Left cardiac atrium (tissue), 4 donors: ENCODE data around the gene FBXO44. TPM values are rescaled to one million over a fixed set of nuclear protein-coding genes. Genes with fewer than 3 reads are reported as not detected.

Source experiments
- ATAC-seq, 2 donors: fragments of 200-7000 bp; cut with Tn5 transposase; one replicate each; pipeline ENCODE4 v1.9.1; 2020; ENCODE audit warnings: mild to moderate bottlenecking in 2 of 2, moderate library complexity in 2 of 2
- DNase-seq: peaks from one replicate; pipeline ENCODE4 v3.0.0-alpha.2; 2020
- intact Hi-C, 2 donors: fragments of 100-400 bp; cut with DNase I; formaldehyde crosslinking; loops; one replicate each; pipeline versions ENCODE4 v1.14.1 to v1.15.1; 2022 to 2023
- total RNA-seq, 2 donors: library from RNA; stranded (reverse); fragmentation: NEBNext Ultra II Directional; extraction: Animal tissue kit (Norgen Biotek cat#: 25700); gene quantifications; one replicate each; pipeline ENCODE4 v1.2.1, GENCODE V29; 2021
- donor health status: DM: no; HTN: yes; CAD: no.
- donor health status: DM: no; HTN: yes; CAD: no; lungs with severe emphysema.
- donor health status: DM: yes; HTN: yes; CAD: no.
- donor health status: Dilated cardiomyopathy.

The FBXO44 gene
- total RNA-seq, 2 donors from 2014 or later = 18.7 to 22.3 TPM

GRCh38 chr1:11700601-11701467 lies 46.2 kb downstream of the FBXO44 start:
- DNase-seq = no peak
- no peak for ATAC-seq
- intact Hi-C loops = no loop called here

- peak; percentile 50 to 57 for ATAC-seq
- intact Hi-C loops = no loop called here
- no peak for DNase-seq
Observed at GRCh38 chr1:11701551-11701961, 46.9 kb downstream of the FBXO44 start.

DNA sequence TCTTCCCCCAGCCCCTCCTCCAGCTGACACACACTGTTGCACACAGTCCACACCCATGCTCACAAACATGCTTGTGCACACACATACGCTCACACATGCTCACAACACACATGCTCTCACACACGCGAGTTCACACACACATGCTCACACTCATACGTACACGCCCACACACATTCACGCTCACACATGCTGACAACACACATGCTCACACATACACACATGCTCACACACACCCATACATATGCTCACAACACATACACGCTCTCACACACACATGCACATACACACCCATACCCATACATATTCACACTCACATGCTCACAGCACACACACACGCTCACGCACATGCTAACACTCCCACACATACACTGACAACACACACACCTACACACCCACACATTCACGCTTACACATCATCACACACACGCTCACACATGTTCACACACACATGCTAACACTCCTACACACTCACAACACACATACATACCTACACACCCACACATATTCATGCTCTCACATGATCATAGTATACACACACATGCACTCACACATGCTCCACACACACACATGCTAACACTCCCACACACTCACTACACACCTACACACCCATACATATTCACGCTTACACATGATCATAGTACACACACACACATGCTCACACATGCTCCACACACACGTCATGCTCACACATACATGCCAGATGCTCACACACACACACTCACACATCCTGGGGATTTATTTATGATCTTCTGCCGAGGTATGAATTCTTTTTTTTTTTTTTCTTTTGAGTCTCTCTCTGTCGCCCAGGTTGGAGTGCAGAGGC lies 47.5 kb downstream of the FBXO44 start:
- ATAC-seq = no peak
- intact Hi-C loops = no loop called here

DNA sequence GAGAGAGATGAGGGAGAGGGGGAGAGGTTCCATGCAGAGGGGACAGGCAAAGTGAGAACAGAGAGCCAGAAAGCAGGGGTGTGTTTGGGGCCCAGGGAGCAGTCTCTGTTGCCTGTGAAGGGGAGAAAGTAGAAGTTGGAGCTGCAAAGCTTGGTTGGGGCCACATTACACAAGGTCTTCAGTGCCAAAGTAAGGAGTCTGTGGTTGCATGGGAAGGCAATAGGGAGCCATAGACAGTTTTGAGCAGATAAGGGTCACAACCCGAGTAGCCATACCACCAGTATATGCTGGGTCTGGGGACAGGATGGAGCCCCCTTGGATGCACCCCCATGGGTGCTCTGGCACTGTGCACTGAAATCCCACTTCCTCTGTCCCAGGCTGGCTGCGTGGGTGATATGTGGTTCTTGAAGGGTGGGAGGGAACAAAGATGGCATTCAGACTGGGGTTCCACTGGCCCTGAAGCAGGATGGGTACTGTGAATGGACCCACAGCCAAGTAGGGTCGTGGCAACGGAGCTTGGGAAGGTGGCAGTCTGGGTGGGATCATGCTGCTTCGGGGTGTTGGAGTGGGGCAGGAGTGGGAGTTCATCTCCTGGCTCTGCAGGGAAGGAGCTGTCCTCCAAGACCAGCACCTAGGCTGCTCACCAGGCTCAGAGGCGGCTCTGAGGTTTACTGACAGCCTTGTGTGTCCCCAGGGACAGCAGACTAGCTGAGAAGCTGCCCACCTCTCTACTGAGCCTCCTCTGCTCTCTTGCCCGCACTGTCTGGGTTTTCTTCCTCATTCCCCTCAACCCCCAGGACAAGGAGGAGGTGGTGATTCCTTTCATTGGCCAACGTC lies 48.9 kb downstream of the FBXO44 start:
- intact Hi-C loops = no loop called here
- ATAC-seq (no peak), DNase-seq (no peak)

More for the DNA sequence above, 47.5 kb downstream of the FBXO44 start:
- DNase-seq = no peak

DNA sequence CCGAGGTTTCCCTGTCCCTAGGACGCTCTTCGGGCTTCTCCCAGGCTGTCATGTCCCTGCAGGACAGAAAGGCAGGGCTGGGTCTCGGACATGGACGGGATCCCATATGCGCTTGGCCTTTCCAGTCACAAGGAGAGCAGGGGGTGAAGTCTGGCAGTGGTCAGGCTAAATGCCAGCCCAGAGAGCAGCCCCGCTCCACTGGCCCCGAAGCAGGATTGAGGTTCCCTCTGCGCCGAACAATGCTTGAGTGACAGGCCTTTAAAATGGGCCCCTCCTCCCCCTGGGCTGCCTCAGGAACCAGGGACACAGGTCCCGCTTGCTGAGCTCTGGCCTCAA lies 49.5 kb downstream of the FBXO44 start:
- ATAC-seq (no peak), DNase-seq (no peak)
- intact Hi-C loops = no loop called here

- intact Hi-C loops = no loop called here
- ATAC-seq = no peak
- DNase-seq = no peak
Observed at GRCh38 chr1:11704691-11705475, 50.2 kb downstream of the FBXO44 start.

GRCh38 chr1:11705596-11705995 lies 50.9 kb downstream of the FBXO44 start:
- intact Hi-C loops = no loop called here
- DNase-seq (no peak), ATAC-seq (no peak)

DNA sequence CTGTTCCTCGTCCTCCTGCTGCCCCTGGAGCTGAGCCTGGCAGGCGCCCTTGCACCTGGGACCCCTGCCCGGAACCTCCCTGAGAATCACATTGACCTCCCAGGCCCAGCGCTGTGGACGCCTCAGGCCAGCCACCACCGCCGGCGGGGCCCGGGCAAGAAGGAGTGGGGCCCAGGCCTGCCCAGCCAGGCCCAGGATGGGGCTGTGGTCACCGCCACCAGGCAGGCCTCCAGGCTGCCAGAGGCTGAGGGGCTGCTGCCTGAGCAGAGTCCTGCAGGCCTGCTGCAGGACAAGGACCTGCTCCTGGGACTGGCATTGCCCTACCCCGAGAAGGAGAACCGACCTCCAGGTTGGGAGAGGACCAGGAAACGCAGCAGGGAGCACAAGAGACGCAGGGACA lies 51.6 kb downstream of the FBXO44 start:
- intact Hi-C loops = no loop called here
- no peak for ATAC-seq

DNA sequence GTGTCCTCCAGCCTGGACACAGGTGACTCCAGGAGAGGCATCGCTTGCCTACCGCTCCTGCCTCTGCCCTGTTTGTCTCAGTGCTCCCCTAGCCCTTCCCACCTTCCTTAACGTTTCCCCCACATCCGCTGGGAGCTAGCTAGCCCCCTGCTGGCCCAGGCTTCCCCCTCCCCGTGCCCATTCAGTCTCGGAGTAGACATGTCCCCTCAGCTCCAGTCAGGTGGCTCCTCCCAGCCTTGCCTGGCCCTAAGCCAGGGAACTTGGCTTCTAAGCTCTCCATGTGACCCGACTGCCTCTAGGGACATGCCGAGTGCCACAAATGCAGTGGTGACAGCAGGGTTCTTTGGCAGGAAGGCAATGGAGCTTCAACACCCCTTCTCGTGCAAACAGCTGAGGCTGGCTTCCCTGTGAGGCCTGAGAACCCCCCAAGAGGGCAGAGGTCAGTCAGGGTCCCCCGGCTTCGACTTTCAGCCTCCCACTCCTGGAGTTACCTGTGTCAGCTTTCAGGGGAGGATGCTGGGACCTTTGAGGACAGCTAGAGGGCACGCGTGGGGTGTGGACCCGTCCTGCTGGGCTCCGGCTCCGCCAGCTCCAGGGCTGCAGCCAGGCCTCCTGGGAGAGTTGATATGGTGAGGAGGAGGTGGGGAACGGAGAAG lies 53.1 kb downstream of the FBXO44 start:
- intact Hi-C loops = no loop called here
- ATAC-seq (peak; percentile 69 to 88), DNase-seq (peak; percentile 66)

More for the DNA sequence above, 51.6 kb downstream of the FBXO44 start:
- no peak for DNase-seq

DNA sequence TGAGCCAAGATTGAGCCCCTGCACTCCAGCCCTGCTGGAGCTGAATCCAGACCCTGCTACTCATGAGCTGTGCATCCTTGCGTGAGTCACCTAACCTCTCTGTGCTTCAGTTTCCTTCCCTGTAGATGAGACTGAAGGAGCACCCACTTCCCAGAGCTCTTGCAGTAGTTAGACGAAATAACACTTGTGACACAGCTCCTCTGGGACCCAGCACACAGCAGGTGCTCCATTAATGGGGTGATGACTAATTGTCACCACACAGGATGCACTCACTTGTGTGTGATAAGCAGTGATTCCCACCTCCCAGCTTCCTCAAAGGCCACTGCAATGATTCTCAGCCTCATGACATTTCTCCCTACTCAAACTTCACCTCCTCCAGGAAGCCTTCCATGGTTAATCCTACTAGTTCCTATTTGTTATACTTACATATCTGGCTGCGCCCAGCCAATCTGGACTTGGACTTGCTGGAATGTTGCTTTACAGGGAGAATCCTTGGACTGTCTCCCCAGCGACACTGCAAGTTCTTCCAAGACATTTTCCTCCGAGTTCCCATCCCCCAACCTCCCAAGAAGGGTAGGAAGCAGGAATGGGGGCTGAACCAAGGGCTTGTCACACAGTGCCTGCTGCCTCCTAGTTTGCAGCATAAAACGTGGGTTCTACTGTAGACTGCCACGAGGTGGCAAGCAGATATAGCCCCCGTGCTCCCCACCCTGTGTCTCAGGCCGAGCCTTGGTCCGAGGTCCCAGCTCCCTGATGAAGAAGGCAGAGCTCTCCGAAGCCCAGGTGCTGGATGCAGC lies 54.1 kb downstream of the FBXO44 start:
- DNase-seq (no peak), ATAC-seq (no peak)
- intact Hi-C loops = no loop called here

DNA sequence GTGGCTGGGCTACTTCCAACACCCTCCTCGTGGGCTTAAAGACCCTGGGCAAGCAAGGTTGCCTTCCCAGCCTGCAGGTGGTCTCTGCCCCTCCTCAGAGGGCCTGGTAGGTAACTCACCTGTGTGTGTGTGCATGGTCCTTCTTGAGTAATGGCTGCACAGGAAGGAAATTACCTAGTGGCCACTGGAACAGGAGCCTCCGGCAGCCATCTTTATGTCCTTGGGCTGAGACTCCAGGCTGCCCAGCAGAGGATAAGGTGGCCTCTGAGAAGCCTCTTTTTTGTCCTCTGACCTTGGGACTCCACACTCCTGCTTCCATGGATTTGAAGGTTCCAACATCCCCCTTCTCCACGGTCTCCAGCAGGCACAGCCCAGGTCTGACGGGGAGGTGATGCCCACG lies 56.8 kb downstream of the FBXO44 start:
- ATAC-seq = no peak
- intact Hi-C loops = no loop called here
- DNase-seq = no peak

- ATAC-seq = no peak
- DNase-seq = no peak
- intact Hi-C loops = no loop called here
Observed at GRCh38 chr1:11712285-11712684, 57.6 kb downstream of the FBXO44 start.

Other genes starting within 250 kb of the FBXO44 start
- gene DISP3, start 175.7 kb upstream of the FBXO44 start, total RNA-seq = under 1 TPM; 0.05 to 0.06 TPM
- 1 to 10 TPM; 3.9 to 7.9 TPM for gene FBXO2, start 448 bp upstream of the FBXO44 start, total RNA-seq
- 1 to 10 TPM; 6.1 to 7.4 TPM for gene FBXO6, start 9.3 kb downstream of the FBXO44 start, total RNA-seq
- 10 to 100 TPM; 20.0 to 24.0 TPM for gene MAD2L2, start 26.3 kb downstream of the FBXO44 start, total RNA-seq
- gene DRAXIN, start 36.8 kb downstream of the FBXO44 start, total RNA-seq = under 1 TPM in 1 of 2 donors, not detected in 1; 0.06 TPM
- gene AGTRAP, start 81.3 kb downstream of the FBXO44 start, total RNA-seq = 10 to 100 TPM; 25.4 to 25.7 TPM
- 1 to 10 TPM; 1.2 to 1.3 TPM for gene C1orf167, start 107.3 kb downstream of the FBXO44 start, total RNA-seq
- 10 to 100 TPM; 40.1 to 64.3 TPM for gene MTHFR, start 151.1 kb downstream of the FBXO44 start, total RNA-seq
- 10 to 100 TPM; 32.1 to 49.0 TPM for gene CLCN6, start 151.3 kb downstream of the FBXO44 start, total RNA-seq
- over 10,000 TPM; 22,081 to 58,150 TPM for gene NPPA, start 192.9 kb downstream of the FBXO44 start, total RNA-seq
- 1,000 to 10,000 TPM in 1 of 2 donors, 100 to 1,000 TPM in 1; 368 to 4,414 TPM for gene NPPB, start 204.1 kb downstream of the FBXO44 start, total RNA-seq